ENCODE data around the gene NXF1. TPM values are rescaled to one million over a fixed set of nuclear protein-coding genes. Genes with fewer than 3 reads are reported as not detected.
A peak's percentile ranks its signal among the peaks of the same experiment; 100 is the strongest.

Gene NXF1
- total and polyA plus RNA-seq, 7 donors, result 20.3 to 68.1 (median 40.2) TPM

GRCh38 chr11:62794201-62794775 lies 11.0 kb downstream of the NXF1 start:
- whole genome bisulfite sequencing, 2 donors, result 93 to 94% methylated on average over 8 of the region's 8 CpGs
- peaks cover 0 to 29% (median 24%) of the 10 kb centered on the region in 4 donors for H3K4me1 ChIP-seq
- H3K27me3 ChIP-seq, result no peaks in the 10 kb centered on the region
- no peak for TF ChIP-seq POLR2AphosphoS5 (IDR thresholded peaks at IDR 0.05)
- TF ChIP-seq, protein P1, sequence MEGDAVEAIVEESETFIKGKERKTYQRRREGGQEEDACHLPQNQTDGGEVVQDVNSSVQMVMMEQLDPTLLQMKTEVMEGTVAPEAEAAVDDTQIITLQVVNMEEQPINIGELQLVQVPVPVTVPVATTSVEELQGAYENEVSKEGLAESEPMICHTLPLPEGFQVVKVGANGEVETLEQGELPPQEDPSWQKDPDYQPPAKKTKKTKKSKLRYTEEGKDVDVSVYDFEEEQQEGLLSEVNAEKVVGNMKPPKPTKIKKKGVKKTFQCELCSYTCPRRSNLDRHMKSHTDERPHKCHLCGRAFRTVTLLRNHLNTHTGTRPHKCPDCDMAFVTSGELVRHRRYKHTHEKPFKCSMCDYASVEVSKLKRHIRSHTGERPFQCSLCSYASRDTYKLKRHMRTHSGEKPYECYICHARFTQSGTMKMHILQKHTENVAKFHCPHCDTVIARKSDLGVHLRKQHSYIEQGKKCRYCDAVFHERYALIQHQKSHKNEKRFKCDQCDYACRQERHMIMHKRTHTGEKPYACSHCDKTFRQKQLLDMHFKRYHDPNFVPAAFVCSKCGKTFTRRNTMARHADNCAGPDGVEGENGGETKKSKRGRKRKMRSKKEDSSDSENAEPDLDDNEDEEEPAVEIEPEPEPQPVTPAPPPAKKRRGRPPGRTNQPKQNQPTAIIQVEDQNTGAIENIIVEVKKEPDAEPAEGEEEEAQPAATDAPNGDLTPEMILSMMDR (IDR thresholded peaks at IDR 0.05), result no peak
- TF ChIP-seq POLR2A (IDR thresholded peaks at IDR 0.05), result no peak
- no peak for TF ChIP-seq EP300 (IDR thresholded peaks at IDR 0.05)
- H3K36me3 ChIP-seq, result peaks cover 52 to 87% (median 64%) of the 10 kb centered on the region in 4 donors
- H3K4me3 ChIP-seq, result no peak overlapping the region
- intact Hi-C loops (cut with DNase I), result loop anchor here (5.0 kb wide), 1 partner anchor 38 kb away; the partner anchor contains the start of genes STX5 and TEX54
- no peak overlapping the region for H3K27ac ChIP-seq
- no peaks in the 10 kb centered on the region for H3K9me3 ChIP-seq
- no peak for DNase-seq

DNA sequence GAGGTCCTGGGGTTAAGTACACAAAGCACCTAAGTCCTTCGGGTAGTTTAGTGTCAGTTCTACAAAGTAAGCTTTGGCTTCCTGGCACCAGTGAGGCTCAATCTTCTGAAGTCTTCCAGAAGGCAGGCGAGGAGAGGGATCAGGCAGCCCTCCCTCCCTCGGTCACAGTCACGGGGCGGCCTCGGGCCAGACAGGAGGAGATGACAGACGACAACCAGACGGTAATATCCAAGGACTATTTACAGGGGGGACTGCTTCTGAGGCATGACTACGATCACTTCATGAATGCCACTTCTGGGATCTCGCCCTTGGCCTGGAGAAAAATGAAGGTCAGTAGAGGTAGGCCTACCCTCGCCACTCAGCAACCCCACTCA lies 13.1 kb downstream of the NXF1 start:
- Histone ChIP-seq H3K27ac (peak overlapping the region; percentile 83 to 90 (median 87)), H3K4me3 (peak overlapping the region; percentile 72 to 97 (median 76)), H3K4me1 (peaks cover 0 to 44% (median 38%) of the 10 kb centered on the region in 4 donors), H3K9me3 (no peaks in the 10 kb centered on the region), H3K27me3 (no peaks in the 10 kb centered on the region), H3K36me3 (peaks cover 40 to 72% (median 47%) of the 10 kb centered on the region in 4 donors)
- no peak for TF ChIP-seq POLR2AphosphoS5 (IDR thresholded peaks at IDR 0.05)
- TF ChIP-seq, protein P1 (IDR thresholded peaks at IDR 0.05), result no peak
- TF ChIP-seq POLR2A (IDR thresholded peaks at IDR 0.05), result no peak
- no peak for TF ChIP-seq EP300 (IDR thresholded peaks at IDR 0.05)
- WGBS, 2 donors, result 29 to 30% methylated on average over 11 of the region's 11 CpGs
- peak; percentile 81 for DNase-seq
- intact Hi-C loops (cut with DNase I), result loop anchor here (5.0 kb wide), 1 partner anchor 40 kb away; the partner anchor contains the start of genes STX5 and TEX54

DNA sequence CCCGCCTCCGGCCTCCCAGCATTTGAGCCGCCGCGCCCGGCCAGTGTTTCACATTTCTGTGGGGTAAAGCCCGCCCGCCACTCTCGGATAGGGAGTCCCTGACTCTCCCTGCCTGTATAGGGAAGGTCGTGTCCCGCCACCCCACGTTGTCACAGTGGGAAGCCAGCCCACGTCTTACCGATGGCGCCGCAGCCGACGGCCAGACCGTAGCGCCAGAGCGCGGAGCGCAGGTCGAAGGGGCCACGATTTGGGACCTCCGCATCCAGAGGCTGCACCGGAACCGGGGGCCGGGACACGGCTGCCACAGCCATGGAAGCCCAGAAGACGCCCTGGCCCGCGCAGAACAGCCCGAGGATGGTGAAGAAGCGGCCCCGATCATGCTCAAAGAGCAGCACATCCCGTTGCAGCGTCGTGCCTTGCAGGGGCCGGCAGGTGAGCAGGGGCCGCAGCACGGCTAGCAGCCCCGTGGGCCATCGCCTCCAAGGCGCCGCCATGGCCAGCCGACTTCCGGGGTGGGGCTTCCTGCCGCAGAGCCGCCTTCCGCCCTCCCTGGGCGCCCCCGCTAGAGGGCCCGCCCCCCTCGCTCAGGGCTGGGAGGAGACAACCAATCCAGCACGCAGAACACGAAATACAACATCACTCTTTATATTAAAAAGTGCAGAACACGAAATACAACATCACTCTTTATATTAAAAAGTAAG lies 13.6 kb downstream of the NXF1 start, which contains the start of gene TMEM223:
TSS of gene TMEM223 (minus strand) at position 506 of the 701 bp plus-strand sequence. CDS start at position 494, 12 bp downstream.
- intact Hi-C loops (cut with DNase I), result loop anchor here (5.0 kb wide), 1 partner anchor 41 kb away; the partner anchor contains the start of genes STX5 and TEX54
- Histone ChIP-seq H3K27ac (peak within 1 kb of the TSS; percentile 83 to 90 (median 87)), H3K9me3 (no peaks in the 10 kb centered on the region), H3K4me1 (peaks cover 0 to 44% (median 38%) of the 10 kb centered on the region in 4 donors), H3K36me3 (peaks cover 35 to 67% (median 41%) of the 10 kb centered on the region in 4 donors), H3K4me3 (peak within 1 kb of the TSS; percentile 72 to 97 (median 76)), H3K27me3 (no peaks in the 10 kb centered on the region)
- DNase-seq, result peak; percentile 94
- TF ChIP-seq POLR2A (IDR thresholded peaks at IDR 0.05), result peak; percentile 70 to 81
- TF ChIP-seq, protein P1 (IDR thresholded peaks at IDR 0.05), result no peak
- no peak for TF ChIP-seq EP300 (IDR thresholded peaks at IDR 0.05)
- TF ChIP-seq POLR2AphosphoS5 (IDR thresholded peaks at IDR 0.05), result peak; percentile 70 to 95 (median 86)
- 0 to 1% methylated on average over 58 of the region's 58 CpGs for WGBS, 2 donors

DNA sequence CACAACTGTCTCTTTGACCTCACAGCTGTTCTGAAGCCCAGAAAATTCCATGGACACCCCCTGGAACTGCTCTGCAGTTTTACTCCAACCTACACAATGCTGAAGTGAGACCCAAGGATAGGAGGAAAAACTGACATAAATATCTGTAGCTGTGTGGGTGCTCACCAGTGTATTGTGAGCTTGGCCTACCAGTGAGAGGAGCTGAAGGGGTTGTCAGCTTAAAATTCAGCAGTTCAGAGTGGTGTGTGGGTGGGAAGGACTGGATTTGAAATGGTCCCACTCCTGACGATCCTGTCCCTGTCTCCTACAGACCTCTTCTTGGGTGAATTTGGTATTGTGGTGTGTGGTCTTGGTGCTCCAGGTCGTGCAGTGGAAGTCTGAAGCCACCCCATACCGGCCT lies 15.7 kb downstream of the NXF1 start:
- TF ChIP-seq POLR2A (IDR thresholded peaks at IDR 0.05) (no peak), EP300 (IDR thresholded peaks at IDR 0.05) (no peak), POLR2AphosphoS5 (IDR thresholded peaks at IDR 0.05) (no peak)
- TF ChIP-seq, protein P1 (IDR thresholded peaks at IDR 0.05), result no peak
- H3K9me3 ChIP-seq, result no peaks in the 10 kb centered on the region
- H3K4me3 ChIP-seq, result no peak overlapping the region
- H3K27me3 ChIP-seq, result no peaks in the 10 kb centered on the region
- DNase-seq, result no peak
- intact Hi-C loops (cut with DNase I), result loop anchor here (5.0 to 10.0 kb wide), 2 partner anchors 53 to 975 kb away; partner anchors contain the start of gene ZFTA
- no peak overlapping the region for H3K27ac ChIP-seq
- peaks cover 15 to 46% (median 21%) of the 10 kb centered on the region in 4 donors for H3K36me3 ChIP-seq
- 59 to 76% methylated on average over 3 of the region's 3 CpGs for WGBS, 2 donors
- H3K4me1 ChIP-seq, result peaks cover 0 to 53% (median 47%) of the 10 kb centered on the region in 4 donors
